Coronary artery (tissue), 2 donors: ENCODE data around the gene MINDY3.

Experiments used
- DNase-seq: peaks from one replicate; pipeline ENCODE4 v3.0.0-alpha.2; 2017; ENCODE audit warnings: low spot score
- H3K27ac ChIP-seq, 2 donors: fragments of 200-600 bp; sonication (generic); one replicate each; pipeline ENCODE4 v1.5.1; 2016 to 2019
- H3K4me3 ChIP-seq: fragments of 200-600 bp; sonication (generic); 2 replicates; pipeline ENCODE4 v1.5.1; 2016; ENCODE audit warnings: mild to moderate bottlenecking, moderate library complexity
- CTCF ChIP-seq: fragments of 200-600 bp; sonication (generic); IDR thresholded peaks from one replicate; pipeline ENCODE4 v1.5.1; 2019; ENCODE audit warnings: antibody characterized with exemption

Gene MINDY3

GRCh38 chr10:15859906-15860691 is at the start of gene MINDY3:
MINDY3 (minus strand) TSS chr10:15860507; CDS start chr10:15860299, 208 bp downstream.
- Histone ChIP-seq H3K27ac (peak within 1 kb of the TSS; percentile 77 to 88), H3K4me3 (peak within 1 kb of the TSS; percentile 99)
- TF ChIP-seq CTCF, result no peak
- DNase-seq, result peak; percentile 82

- Histone ChIP-seq H3K27ac (no peak overlapping the region), H3K4me3 (no peak overlapping the region)
- no peak for TF ChIP-seq CTCF
- no peak for DNase-seq
Observed at GRCh38 chr10:15901889-15902288, 41.6 kb upstream of the MINDY3 start.

- DNase-seq, result no peak
- H3K4me3 ChIP-seq, result no peak overlapping the region
- H3K27ac ChIP-seq, result no peak overlapping the region
- no peak for TF ChIP-seq CTCF
Observed at GRCh38 chr10:15898046-15898445, 37.7 kb upstream of the MINDY3 start.

GRCh38 chr10:15897287-15897686 is 37.0 kb upstream of the MINDY3 start:
- no peak overlapping the region for H3K27ac ChIP-seq
- no peak for TF ChIP-seq CTCF
- no peak for DNase-seq

GRCh38 chr10:15896654-15897053 is 36.3 kb upstream of the MINDY3 start:
- Histone ChIP-seq H3K4me3 (no peak overlapping the region), H3K27ac (no peak overlapping the region)
- no peak for TF ChIP-seq CTCF
- DNase-seq, result no peak

More at GRCh38 chr10:15897287-15897686, 37.0 kb upstream of the MINDY3 start:
- H3K4me3 ChIP-seq, result no peak overlapping the region

GRCh38 chr10:15884447-15884846 is 24.1 kb upstream of the MINDY3 start:
- Histone ChIP-seq H3K4me3 (no peak overlapping the region), H3K27ac (no peak overlapping the region)
- no peak for DNase-seq
- TF ChIP-seq CTCF, result no peak

- Histone ChIP-seq H3K4me3 (no peak overlapping the region), H3K27ac (no peak overlapping the region)
- DNase-seq, result no peak
- no peak for TF ChIP-seq CTCF
Observed at GRCh38 chr10:15881542-15881941, 21.2 kb upstream of the MINDY3 start.
